ENCODE data around the gene GPATCH1.
"Not testable (repeated sequence)": the region's sequence is repeated elsewhere in the genome, so short reads cannot be mapped to it uniquely, and the experiment has no call there.

GPATCH1 gene

GRCh38 chr19:33158365-33158764 lies 77.4 kb downstream of the GPATCH1 start:
- DNase-seq (ENCODE audit: low read depth) = no peak

- no peak for DNase-seq (ENCODE audit: low read depth)
Measured at GRCh38 chr19:33159149-33159548, 78.2 kb downstream of the GPATCH1 start.

- no peak for DNase-seq (ENCODE audit: low read depth)
Measured at GRCh38 chr19:33159893-33160292, 78.9 kb downstream of the GPATCH1 start.

- no peak for DNase-seq (ENCODE audit: low read depth)
Measured at GRCh38 chr19:33161201-33161600, 80.2 kb downstream of the GPATCH1 start.

GRCh38 chr19:33163481-33163880 lies 82.5 kb downstream of the GPATCH1 start:
- no peak for DNase-seq (ENCODE audit: low read depth)

GRCh38 chr19:33166037-33166436 lies 85.1 kb downstream of the GPATCH1 start:
- DNase-seq (ENCODE audit: low read depth) = not testable (repeated sequence)

- DNase-seq (ENCODE audit: low read depth) = no peak
Measured at GRCh38 chr19:33167438-33167837, 86.5 kb downstream of the GPATCH1 start.

- DNase-seq (ENCODE audit: low read depth) = no peak
Measured at GRCh38 chr19:33168528-33168927, 87.5 kb downstream of the GPATCH1 start.

- DNase-seq (ENCODE audit: low read depth) = no peak
Measured at GRCh38 chr19:33171222-33171795, 90.3 kb downstream of the GPATCH1 start.

GRCh38 chr19:33171916-33172359 lies 91.0 kb downstream of the GPATCH1 start:
- peak; percentile 47 for DNase-seq (ENCODE audit: low read depth)

- no peak for DNase-seq (ENCODE audit: low read depth)
Measured at GRCh38 chr19:33174186-33174585, 93.2 kb downstream of the GPATCH1 start.

- DNase-seq (ENCODE audit: low read depth) = no peak
Measured at GRCh38 chr19:33175156-33175782, 94.3 kb downstream of the GPATCH1 start.

GRCh38 chr19:33175886-33176669 lies 95.1 kb downstream of the GPATCH1 start:
- peak; percentile 39 for DNase-seq (ENCODE audit: low read depth)

GRCh38 chr19:33176670-33177416 lies 95.9 kb downstream of the GPATCH1 start:
- peak; percentile 99 for DNase-seq (ENCODE audit: low read depth)

GRCh38 chr19:33177417-33177979 lies 96.5 kb downstream of the GPATCH1 start:
- no peak for DNase-seq (ENCODE audit: low read depth)
